Adrenal gland (tissue), 19 donors: ENCODE measurements around the gene SEC61A1. TPM values are rescaled to one million over a fixed set of nuclear protein-coding genes. Genes with fewer than 3 reads are reported as not detected.
A peak's percentile ranks its signal among the peaks of the same experiment; 100 is the strongest.

Source experiments
- DNase-seq, 7 donors: peaks; one replicate each; pipeline ENCODE4 v3.0.0-alpha.2; 2019 to 2020
- H3K27ac ChIP-seq, 5 donors: fragments of 200-600 bp; sonication (generic) in 4 of 5; 1 replicate in 3 of 5; 2 replicates in 2 of 5; pipeline versions ENCODE4 v1.5.1 to v1.8.0; 2016 to 2020; ENCODE audit warnings: mild to moderate bottlenecking in 1 of 5
- H3K27me3 ChIP-seq: fragments of 200-600 bp; 2 replicates; pipeline ENCODE4 v1.8.0; 2021
- H3K36me3 ChIP-seq, 2 donors: fragments of 200-600 bp; replicated peaks in 1 of 2; 1 replicate in 1 of 2; 2 replicates in 1 of 2; pipeline versions ENCODE4 v1.5.1 to v1.8.0; 2018 to 2022
- H3K4me1 ChIP-seq, 2 donors: fragments of 200-600 bp; replicated peaks in 1 of 2; 1 replicate in 1 of 2; 2 replicates in 1 of 2; pipeline versions ENCODE4 v1.5.1 to v1.8.0; 2018 to 2021
- H3K4me3 ChIP-seq, 4 donors: fragments of 200-600 bp; sonication (generic) in 3 of 4; one replicate each; pipeline ENCODE4 v1.5.1; 2016 to 2018
- H3K9me3 ChIP-seq, 3 donors: fragments of 200-600 bp; sonication (generic) in 1 of 3; replicated peaks in 1 of 3; 1 replicate in 2 of 3; 2 replicates in 1 of 3; pipeline versions ENCODE4 v1.5.1 to v1.8.0; 2016 to 2021
- CTCF ChIP-seq, 6 experiments: fragments of 450-650 bp in 4 of 6; fragments of 200-600 bp in 2 of 6; sonication (generic) in 1 of 6; IDR thresholded peaks; 1 replicate in 5 of 6; 2 replicates in 1 of 6; pipeline versions ENCODE4 v1.5.1 to v1.8.0; 2016 to 2021; ENCODE audit warnings: antibody characterized with exemption in 6 of 6, mild to moderate bottlenecking in 2 of 6, moderate library complexity in 1 of 6
- POLR2A ChIP-seq, 2 donors: fragments of 450-650 bp; IDR thresholded peaks; one replicate each; pipeline ENCODE4 v1.6.1; 2017; ENCODE audit warnings: antibody characterized with exemption in 2 of 2, mild to moderate bottlenecking in 2 of 2, moderate library complexity in 1 of 2
- WGBS, 4 donors: extraction: QIAGEN DNeasy Blood & Tissue Kit in 2 of 4; methylation state at CpG; one replicate each; pipeline versions ENCODE4 v1.1.5 to v1.1.7; 2013 to 2017; 5-methylcytosine and 5-hydroxymethylcytosine counted together
- intact Hi-C, 2 donors: fragments of 100-400 bp; cut with DNase I; formaldehyde crosslinking; loops; one replicate each; pipeline versions ENCODE4 v1.14.1 to v1.15.0; 2022 to 2023
- long read RNA-seq, 10 donors: library from polyadenylated mRNA in 3 of 10; unstranded in 2 of 10; stranded (forward) in 1 of 10; transcript quantifications; one replicate each; pipeline ENCODE4 v2.0.0 and lab custom pipeline, GENCODE V29; 2021 to 2026
- polyA plus RNA-seq, 3 donors: library from polyadenylated mRNA; stranded (reverse); fragments of 200-250 nt in 2 of 3; fragments of 350-450 nt in 1 of 3; fragmentation: Illumina TruSeq in 1 of 3; extraction: RNeasy Lipid Tissue Mini Kit (QIAGEN cat#74804) in 1 of 3; gene quantifications; one replicate each; pipeline ENCODE4 v1.2.3, GENCODE V29; 2013 to 2014
- total RNA-seq, 9 donors: library from RNA; depleted of rRNA in 4 of 9; stranded (reverse); fragments of >200 nt in 4 of 9; fragments of 120-200 nt in 1 of 9; fragmentation: NEBNext Ultra II Directional in 1 of 9; extraction: Animal tissue kit (Norgen Biotek cat#: 25700) in 1 of 9; gene quantifications; one replicate each; pipeline versions ENCODE4 v1.1.0 to v1.2.4, GENCODE V29; 2013 to 2023
- donor health status: healthy with polysubstance abuse.
- donor health status: Bipolar disorder and iron deficiency.
- donor health status: DM: yes; HTN: yes; CAD: no.
- donor health status: DM: no; HTN: no; CAD: no.
- donor health status: DM: no; HTN: no; CAD: no.
- donor health status: DM: yes; HTN: yes; CAD: no.

The SEC61A1 gene
- total RNA-seq (100 to 1,000 TPM; 136 to 443 (median 213) TPM), polyA plus RNA-seq (100 to 1,000 TPM; 131 to 358 (median 139) TPM)
- long read RNA-seq, donor 1, transcript SEC61A1-201 (12 exons, 3,635 nt) = major isoform, 64 of 107 reads
- long read RNA-seq, donor 1, partial matches to known transcripts = 41 of 107 reads
- long read RNA-seq, donor 1, other reads (novel, unspliced or antisense) = 0 of 107 reads
- long read RNA-seq, donor 2, transcript SEC61A1-201 (12 exons, 3,635 nt) = major isoform, 35 of 81 reads
- long read RNA-seq, donor 2, partial matches to known transcripts = 46 of 81 reads
- long read RNA-seq, donor 2, other reads (novel, unspliced or antisense) = 0 of 81 reads
- long read RNA-seq, donor 3, transcript SEC61A1-201 (12 exons, 3,635 nt) = major isoform, 50 of 90 reads
- long read RNA-seq, donor 3, partial matches to known transcripts = 40 of 90 reads
- long read RNA-seq, donor 3, other reads (novel, unspliced or antisense) = 0 of 90 reads
- long read RNA-seq, donor 4, transcript SEC61A1-201 (12 exons, 3,635 nt) = major isoform, 35 of 54 reads
- long read RNA-seq, donor 4, partial matches to known transcripts = 18 of 54 reads
- long read RNA-seq, donor 4, other reads (novel, unspliced or antisense) = 1 of 54 reads
- long read RNA-seq, donor 5, transcript SEC61A1-201 (12 exons, 3,635 nt) = major isoform, 350 of 447 reads
- long read RNA-seq, donor 5, partial matches to known transcripts = 85 of 447 reads
- long read RNA-seq, donor 5, other reads (novel, unspliced or antisense) = 10 of 447 reads
- long read RNA-seq, donor 6, transcript SEC61A1-201 (12 exons, 3,635 nt) = major isoform, 29 of 46 reads
- long read RNA-seq, donor 6, partial matches to known transcripts = 3 of 46 reads
- long read RNA-seq, donor 6, other reads (novel, unspliced or antisense) = 14 of 46 reads
- long read RNA-seq, donor 7, transcript SEC61A1-201 (12 exons, 3,635 nt) = major isoform, 21 of 54 reads
- long read RNA-seq, donor 7, partial matches to known transcripts = 31 of 54 reads
- long read RNA-seq, donor 7, other reads (novel, unspliced or antisense) = 0 of 54 reads
- long read RNA-seq, donor 8, transcript SEC61A1-201 (12 exons, 3,635 nt) = major isoform, 57 of 106 reads
- long read RNA-seq, donor 8, partial matches to known transcripts = 48 of 106 reads
- long read RNA-seq, donor 8, other reads (novel, unspliced or antisense) = 0 of 106 reads
- long read RNA-seq, donor 9, transcript SEC61A1-201 (12 exons, 3,635 nt) = major isoform, 29 of 68 reads
- long read RNA-seq, donor 9, partial matches to known transcripts = 38 of 68 reads
- long read RNA-seq, donor 9, other reads (novel, unspliced or antisense) = 0 of 68 reads
- long read RNA-seq, donor 10, transcript SEC61A1-201 (12 exons, 3,635 nt) = major isoform, 19 of 98 reads
- long read RNA-seq, donor 10, partial matches to known transcripts = 79 of 98 reads
- long read RNA-seq, donor 10, other reads (novel, unspliced or antisense) = 0 of 98 reads

- peak within 1 kb of the TSS; percentile 71 to 94 (median 90) for H3K4me3 ChIP-seq
Measured at GRCh38 chr3:128051837-128052594, at the start of gene SEC61A1. Gene SEC61A1 (plus strand): TSS chr3:128052437. CDS start chr3:128052553, 116 bp downstream.

GRCh38 chr3:128004661-128005060, 47.6 kb upstream of the SEC61A1 start:
- Histone ChIP-seq H3K36me3 (no peaks in the 10 kb centered on the region), H3K4me1 (no peaks in the 10 kb centered on the region), H3K27ac (no peak overlapping the region), H3K4me3 (no peak overlapping the region), H3K27me3 (no peaks in the 10 kb centered on the region), H3K9me3 (no peaks in the 10 kb centered on the region)
- DNase-seq = no peak
- intact Hi-C loops = no loop called here
- WGBS, 4 donors = 84 to 91% (median 87%) methylated on average over 7 to 8 of the region's 8 CpGs
- no peak for TF ChIP-seq CTCF (IDR thresholded peaks at IDR 0.05)
- no peak for TF ChIP-seq POLR2A (IDR thresholded peaks at IDR 0.05)

More at GRCh38 chr3:128051837-128052594, at the start of gene SEC61A1:
- H3K4me1 ChIP-seq = peaks cover 25 to 39% of the 10 kb centered on the region in 2 donors
- no peaks in the 10 kb centered on the region for H3K27me3 ChIP-seq
- peak; percentile 95 to 97 (median 95) for DNase-seq
- peak within 1 kb of the TSS; percentile 79 to 99 (median 97) for H3K27ac ChIP-seq
- H3K36me3 ChIP-seq = peaks cover 0 to 19% of the 10 kb centered on the region in 2 donors
- WGBS, 4 donors = 0% methylated on average over 9 to 90 of the region's 90 CpGs
- H3K9me3 ChIP-seq = no peaks in the 10 kb centered on the region
- intact Hi-C loops = no loop called here
- TF ChIP-seq CTCF (IDR thresholded peaks at IDR 0.05) = no peak
- peak; percentile 91 to 96 for TF ChIP-seq POLR2A (IDR thresholded peaks at IDR 0.05)

- Histone ChIP-seq H3K9me3 (no peaks in the 10 kb centered on the region), H3K4me1 (no peaks in the 10 kb centered on the region), H3K4me3 (no peak overlapping the region), H3K27me3 (no peaks in the 10 kb centered on the region), H3K27ac (no peak overlapping the region), H3K36me3 (no peaks in the 10 kb centered on the region)
- intact Hi-C loops = no loop called here
- WGBS, 4 donors = 49 to 57% (median 53%) methylated on average over 18 to 30 of the region's 30 CpGs
- TF ChIP-seq POLR2A (IDR thresholded peaks at IDR 0.05) (no peak), CTCF (IDR thresholded peaks at IDR 0.05) (no peak)
- no peak for DNase-seq
Measured at GRCh38 chr3:128006061-128007032, 45.9 kb upstream of the SEC61A1 start.
